Sigmoid colon (tissue), 4 donors: Measurements from ENCODE around the gene C16orf46.

Source experiments
- EP300 ChIP-seq, 4 donors: sonication (generic); formaldehyde crosslinking; IDR thresholded peaks; one replicate each; pipeline ENCODE4 v1.6.1; 2017; ENCODE audit warnings: antibody characterized with exemption in 4 of 4
- POLR2A ChIP-seq, 2 donors: fragments of 450-650 bp; IDR thresholded peaks; one replicate each; pipeline ENCODE4 v1.6.1; 2016; ENCODE audit warnings: antibody characterized with exemption in 2 of 2, mild to moderate bottlenecking in 2 of 2, moderate library complexity in 2 of 2
- POLR2AphosphoS5 ChIP-seq, 4 donors: sonication (generic); formaldehyde crosslinking; IDR thresholded peaks; one replicate each; pipeline ENCODE4 v1.6.1; 2017; ENCODE audit warnings: antibody characterized with exemption in 4 of 4
- TF ChIP-seq, protein P1 (sequence below), 4 experiments: fragments of 450-650 bp in 3 of 4; fragments of 200-600 bp in 1 of 4; IDR thresholded peaks; one replicate each; pipeline ENCODE4 v1.5.1; 2016 to 2019; ENCODE audit warnings: antibody characterized with exemption in 4 of 4, mild to moderate bottlenecking in 3 of 4, moderate library complexity in 2 of 4

DNA sequence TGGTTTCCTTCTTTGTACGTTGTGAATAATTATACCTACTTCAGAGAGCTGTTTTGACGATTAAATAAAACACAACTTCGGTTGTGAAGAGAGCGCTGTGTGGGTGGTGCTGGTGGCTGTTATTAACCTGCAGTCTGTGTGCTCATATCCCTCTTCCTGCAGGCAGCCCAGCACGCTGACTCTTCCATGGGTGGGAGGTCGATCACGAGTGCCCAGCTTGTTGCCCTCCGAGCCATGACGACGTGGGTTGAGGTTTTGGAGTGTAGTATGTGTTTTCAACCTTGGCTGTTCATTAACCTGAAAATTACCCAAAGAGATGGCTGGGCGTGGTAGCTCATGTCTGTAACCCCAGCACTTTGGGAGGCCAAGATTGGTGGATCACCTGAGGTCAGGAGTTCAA, 30.5 kb upstream of the C16orf46 start:
- TF ChIP-seq, protein P1, sequence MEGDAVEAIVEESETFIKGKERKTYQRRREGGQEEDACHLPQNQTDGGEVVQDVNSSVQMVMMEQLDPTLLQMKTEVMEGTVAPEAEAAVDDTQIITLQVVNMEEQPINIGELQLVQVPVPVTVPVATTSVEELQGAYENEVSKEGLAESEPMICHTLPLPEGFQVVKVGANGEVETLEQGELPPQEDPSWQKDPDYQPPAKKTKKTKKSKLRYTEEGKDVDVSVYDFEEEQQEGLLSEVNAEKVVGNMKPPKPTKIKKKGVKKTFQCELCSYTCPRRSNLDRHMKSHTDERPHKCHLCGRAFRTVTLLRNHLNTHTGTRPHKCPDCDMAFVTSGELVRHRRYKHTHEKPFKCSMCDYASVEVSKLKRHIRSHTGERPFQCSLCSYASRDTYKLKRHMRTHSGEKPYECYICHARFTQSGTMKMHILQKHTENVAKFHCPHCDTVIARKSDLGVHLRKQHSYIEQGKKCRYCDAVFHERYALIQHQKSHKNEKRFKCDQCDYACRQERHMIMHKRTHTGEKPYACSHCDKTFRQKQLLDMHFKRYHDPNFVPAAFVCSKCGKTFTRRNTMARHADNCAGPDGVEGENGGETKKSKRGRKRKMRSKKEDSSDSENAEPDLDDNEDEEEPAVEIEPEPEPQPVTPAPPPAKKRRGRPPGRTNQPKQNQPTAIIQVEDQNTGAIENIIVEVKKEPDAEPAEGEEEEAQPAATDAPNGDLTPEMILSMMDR (IDR thresholded peaks at IDR 0.05): no peak
- no peak for TF ChIP-seq POLR2A (IDR thresholded peaks at IDR 0.05)
- no peak for TF ChIP-seq EP300 (IDR thresholded peaks at IDR 0.05)
- TF ChIP-seq POLR2AphosphoS5 (IDR thresholded peaks at IDR 0.05): no peak
